Heart left ventricle (tissue), 16 donors: Measurements from ENCODE around the gene MRI1. TPM values are rescaled to one million over a fixed set of nuclear protein-coding genes. Genes with fewer than 3 reads are reported as not detected.

Source experiments
- ATAC-seq, 4 donors: fragments of 200-7000 bp; cut with Tn5 transposase; one replicate each; pipeline ENCODE4 v1.9.1; 2020 to 2022; ENCODE audit warnings: moderate library complexity in 4 of 4, mild to moderate bottlenecking in 3 of 4, moderate number of reproducible peaks in 1 of 4
- DNase-seq, 5 donors: peaks; one replicate each; pipeline ENCODE4 v3.0.0-alpha.2; 2020
- H3K27ac ChIP-seq, 12 donors: fragments of 200-600 bp; sonication (generic) in 4 of 12; one replicate each; pipeline versions ENCODE4 v1.5.0 to v1.8.0; 2016 to 2022; ENCODE audit warnings: mild to moderate bottlenecking in 2 of 12
- H3K27me3 ChIP-seq, 9 donors: fragments of 200-600 bp; sonication (generic) in 2 of 9; one replicate each; pipeline versions ENCODE4 v1.5.1 to v1.8.0; 2016 to 2022; ENCODE audit warnings: mild to moderate bottlenecking in 3 of 9
- H3K36me3 ChIP-seq, 9 donors: fragments of 200-600 bp; sonication (generic) in 2 of 9; one replicate each; pipeline versions ENCODE4 v1.5.0 to v1.8.0; 2018 to 2022; ENCODE audit warnings: mild to moderate bottlenecking in 2 of 9
- H3K4me1 ChIP-seq, 12 donors: fragments of 200-600 bp; sonication (generic) in 4 of 12; one replicate each; pipeline versions ENCODE4 v1.5.0 to v1.8.0; 2016 to 2022; ENCODE audit warnings: mild to moderate bottlenecking in 3 of 12
- H3K4me3 ChIP-seq, 12 donors: fragments of 200-600 bp; sonication (generic) in 4 of 12; one replicate each; pipeline versions ENCODE4 v1.5.0 to v1.8.0; 2017 to 2022; ENCODE audit warnings: mild to moderate bottlenecking in 9 of 12, moderate library complexity in 4 of 12
- H3K9me3 ChIP-seq, 12 donors: fragments of 200-600 bp; sonication (generic) in 4 of 12; one replicate each; pipeline versions ENCODE4 v1.5.0 to v1.8.0; 2016 to 2022; ENCODE audit warnings: mild to moderate bottlenecking in 1 of 12
- POLR2A ChIP-seq, 2 donors: fragments of 450-650 bp; IDR thresholded peaks; one replicate each; pipeline ENCODE4 v1.6.1; 2017; ENCODE audit warnings: antibody characterized with exemption in 2 of 2, mild to moderate bottlenecking in 2 of 2, moderate library complexity in 2 of 2
- WGBS, 4 donors: extraction: QIAGEN DNeasy Blood & Tissue Kit in 2 of 4; methylation state at CpG; one replicate each; pipeline versions ENCODE4 v1.1.5 to v1.1.7; 2013 to 2018; 5-methylcytosine and 5-hydroxymethylcytosine counted together
- intact Hi-C, 10 donors: fragments of 100-400 bp; cut with DNase I; formaldehyde crosslinking; loops; one replicate each; pipeline versions ENCODE4 v1.11.1 to v1.14.2; 2022
- polyA plus RNA-seq, 2 donors: library from polyadenylated mRNA; stranded (reverse); fragments of 200-250 nt; gene quantifications; one replicate each; pipeline ENCODE4 v1.2.3, GENCODE V29; 2013
- total RNA-seq, 9 donors: library from RNA; depleted of rRNA in 2 of 9; stranded (reverse); fragments of >200 nt in 2 of 9; fragmentation: NEBNext Ultra II Directional in 3 of 9; extraction: Animal tissue kit (Norgen Biotek cat#: 25700) in 3 of 9; gene quantifications; one replicate each; pipeline versions ENCODE4 v1.1.0 to v1.2.4, GENCODE V29; 2016 to 2023
- TF ChIP-seq, protein P1 (sequence below), 12 donors: fragments of 200-600 bp; sonication (generic) in 4 of 12; IDR thresholded peaks; one replicate each; pipeline versions ENCODE4 v1.5.0 to v1.8.0; 2018 to 2022; ENCODE audit warnings: antibody characterized with exemption in 12 of 12, mild to moderate bottlenecking in 5 of 12
- donor health status: ischemic (EF 13 %, LVEDD 7.1; RV severe dilation, severe dysfunction).
- donor health status: healthy with polysubstance abuse.
- donor health status: DM: no; HTN: yes; CAD: no.
- donor health status: DM: no; HTN: no; CAD: no.
- donor health status: ischemic (EF 25% LVEDD 6.9; RV normal size, moderate dysfunction).
- donor health status: ischemic (EF 25% LVEDD 5.7; RV mildly dilated, moderate dysfunction).
- donor health status: healthy.
- donor health status: DM: yes; HTN: yes; CAD: no.
- donor health status: ischemic (EF 35%, LVEDD 5.7; RV mildly dilated, moderate dysfunction).
- donor health status: nonischemic (EF 11% LVEDD 7.7; RV severe dilation, severe dysfunction).
- donor health status: DM: yes; HTN: yes; CAD: no.
- donor health status: PGD.
- donor health status: ischemic (EF 29% LVEDD 5.4; RV normal size, mild dysfunction).
- donor health status: nonischemic (EF 23%, LVEDD 6.1; RV moderate dilation, normal function).

Gene MRI1
- total and polyA plus RNA-seq, 11 donors = 9.0 to 36.9 (median 15.6) TPM

DNA sequence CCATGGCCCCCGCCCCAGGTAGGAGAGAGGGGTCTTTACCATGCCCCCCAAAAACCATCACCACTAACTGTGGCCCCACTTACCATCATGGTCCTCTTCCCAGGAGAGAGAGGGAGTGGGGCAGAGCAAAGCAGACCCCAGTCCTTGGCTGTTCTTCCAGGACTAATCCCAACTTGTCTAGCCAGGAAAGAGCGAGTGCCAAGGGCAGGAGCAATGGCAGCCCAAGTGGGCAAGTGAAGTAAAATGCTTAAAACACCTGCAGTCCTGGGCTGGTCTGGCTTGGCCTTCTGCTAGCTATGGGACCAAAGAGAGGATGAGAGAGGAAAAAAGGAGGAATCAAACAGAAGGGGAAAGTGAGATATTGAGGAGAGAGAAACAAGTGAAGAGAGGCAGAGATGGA is 48.8 kb downstream of the MRI1 start:
- WGBS, 4 donors = 93 to 100% (median 99%) methylated on average over 2 of the region's 2 CpGs

DNA sequence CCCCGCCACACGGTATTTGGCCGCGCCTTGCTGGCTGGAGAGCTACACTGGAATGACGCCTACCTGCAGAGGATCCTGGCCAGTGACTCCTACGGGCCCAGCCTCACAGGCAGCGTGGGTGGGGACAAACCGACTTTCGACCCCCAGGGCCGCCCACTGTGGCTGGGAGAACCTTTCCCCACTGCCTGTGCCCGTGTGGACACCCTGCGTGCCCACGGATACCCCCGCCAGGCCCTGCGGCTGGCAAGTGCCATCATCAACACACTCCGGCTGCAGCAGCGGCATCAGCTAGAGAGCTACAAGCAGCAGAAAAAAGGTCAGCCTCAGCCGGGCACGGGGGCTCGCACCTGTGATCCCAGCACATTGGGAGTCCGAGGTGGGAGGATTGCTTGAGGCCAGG is 50.2 kb downstream of the MRI1 start:
- Histone ChIP-seq H3K36me3 (peaks cover 0 to 49% (median 23%) of the 10 kb centered on the region in 9 donors), H3K27me3 (no peaks in the 10 kb centered on the region), H3K9me3 (no peaks in the 10 kb centered on the region), H3K4me1 (peaks cover 0 to 6% (median 0%) of the 10 kb centered on the region in 12 donors), H3K4me3 (no peak overlapping the region), H3K27ac (no peak overlapping the region)
- TF ChIP-seq, protein P1, sequence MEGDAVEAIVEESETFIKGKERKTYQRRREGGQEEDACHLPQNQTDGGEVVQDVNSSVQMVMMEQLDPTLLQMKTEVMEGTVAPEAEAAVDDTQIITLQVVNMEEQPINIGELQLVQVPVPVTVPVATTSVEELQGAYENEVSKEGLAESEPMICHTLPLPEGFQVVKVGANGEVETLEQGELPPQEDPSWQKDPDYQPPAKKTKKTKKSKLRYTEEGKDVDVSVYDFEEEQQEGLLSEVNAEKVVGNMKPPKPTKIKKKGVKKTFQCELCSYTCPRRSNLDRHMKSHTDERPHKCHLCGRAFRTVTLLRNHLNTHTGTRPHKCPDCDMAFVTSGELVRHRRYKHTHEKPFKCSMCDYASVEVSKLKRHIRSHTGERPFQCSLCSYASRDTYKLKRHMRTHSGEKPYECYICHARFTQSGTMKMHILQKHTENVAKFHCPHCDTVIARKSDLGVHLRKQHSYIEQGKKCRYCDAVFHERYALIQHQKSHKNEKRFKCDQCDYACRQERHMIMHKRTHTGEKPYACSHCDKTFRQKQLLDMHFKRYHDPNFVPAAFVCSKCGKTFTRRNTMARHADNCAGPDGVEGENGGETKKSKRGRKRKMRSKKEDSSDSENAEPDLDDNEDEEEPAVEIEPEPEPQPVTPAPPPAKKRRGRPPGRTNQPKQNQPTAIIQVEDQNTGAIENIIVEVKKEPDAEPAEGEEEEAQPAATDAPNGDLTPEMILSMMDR (IDR thresholded peaks at IDR 0.05) = no peak
- TF ChIP-seq POLR2A (IDR thresholded peaks at IDR 0.05) = no peak
- no peak for ATAC-seq
- 92 to 97% (median 94%) methylated on average over 13 to 21 of the region's 21 CpGs for WGBS, 4 donors
- intact Hi-C loops = no loop called here
- no peak for DNase-seq

More for the DNA sequence above, 48.8 kb downstream of the MRI1 start:
- Histone ChIP-seq H3K4me3 (no peak overlapping the region), H3K4me1 (peaks cover 0 to 6% (median 0%) of the 10 kb centered on the region in 12 donors), H3K9me3 (no peaks in the 10 kb centered on the region), H3K27ac (no peak overlapping the region), H3K36me3 (peaks cover 0 to 61% (median 32%) of the 10 kb centered on the region in 9 donors), H3K27me3 (no peaks in the 10 kb centered on the region)
- intact Hi-C loops = no loop called here
- ATAC-seq (no peak), DNase-seq (no peak)
- no peak for TF ChIP-seq POLR2A (IDR thresholded peaks at IDR 0.05)
- TF ChIP-seq, protein P1 (IDR thresholded peaks at IDR 0.05) = no peak

DNA sequence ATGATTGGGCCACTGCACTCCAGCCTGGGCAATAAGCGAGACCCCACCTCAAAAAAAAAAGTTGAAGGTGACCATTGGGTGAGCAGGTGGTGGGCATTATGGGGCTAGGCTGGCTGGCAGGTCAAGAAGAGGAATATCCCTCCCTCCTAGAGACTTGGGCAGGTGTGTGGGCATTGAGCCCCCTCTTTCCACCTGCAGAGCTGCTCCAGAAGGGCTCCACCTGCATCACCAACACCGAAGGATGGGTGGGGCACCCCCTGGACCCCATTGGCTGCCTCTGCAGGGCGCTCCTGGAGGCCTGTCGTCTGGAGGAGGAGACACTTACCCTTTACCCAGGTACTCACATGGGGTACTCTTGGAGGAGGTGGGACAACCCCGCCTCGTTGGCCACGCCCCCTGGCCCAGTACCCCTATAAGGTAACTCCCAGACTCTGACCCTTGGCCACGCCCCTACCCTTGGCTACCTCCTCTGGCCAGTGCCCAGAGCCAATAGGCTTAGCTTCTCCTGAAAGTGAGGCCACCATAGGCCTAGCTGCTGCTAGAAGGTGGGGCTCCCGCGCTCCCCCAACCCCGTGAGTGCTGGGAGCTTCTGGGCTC is 52.8 kb downstream of the MRI1 start:
- DNase-seq = peak in 2 of 5 donors; percentile 21 to 41
- WGBS, 4 donors = 56 to 83% (median 69%) methylated on average over 3 to 11 of the region's 11 CpGs
- H3K27ac ChIP-seq = no peak overlapping the region
- H3K27me3 ChIP-seq = no peaks in the 10 kb centered on the region
- ATAC-seq = peak in 3 of 4 donors; percentile 12 to 50 (median 42)
- H3K9me3 ChIP-seq = no peaks in the 10 kb centered on the region
- H3K36me3 ChIP-seq = peaks cover 0 to 42% (median 14%) of the 10 kb centered on the region in 9 donors
- H3K4me3 ChIP-seq = peak overlapping the region in 1 of 12 donors; percentile 12
- H3K4me1 ChIP-seq = peaks cover 0 to 8% (median 0%) of the 10 kb centered on the region in 12 donors
- intact Hi-C loops = no loop called here
- no peak for TF ChIP-seq POLR2A (IDR thresholded peaks at IDR 0.05)

DNA sequence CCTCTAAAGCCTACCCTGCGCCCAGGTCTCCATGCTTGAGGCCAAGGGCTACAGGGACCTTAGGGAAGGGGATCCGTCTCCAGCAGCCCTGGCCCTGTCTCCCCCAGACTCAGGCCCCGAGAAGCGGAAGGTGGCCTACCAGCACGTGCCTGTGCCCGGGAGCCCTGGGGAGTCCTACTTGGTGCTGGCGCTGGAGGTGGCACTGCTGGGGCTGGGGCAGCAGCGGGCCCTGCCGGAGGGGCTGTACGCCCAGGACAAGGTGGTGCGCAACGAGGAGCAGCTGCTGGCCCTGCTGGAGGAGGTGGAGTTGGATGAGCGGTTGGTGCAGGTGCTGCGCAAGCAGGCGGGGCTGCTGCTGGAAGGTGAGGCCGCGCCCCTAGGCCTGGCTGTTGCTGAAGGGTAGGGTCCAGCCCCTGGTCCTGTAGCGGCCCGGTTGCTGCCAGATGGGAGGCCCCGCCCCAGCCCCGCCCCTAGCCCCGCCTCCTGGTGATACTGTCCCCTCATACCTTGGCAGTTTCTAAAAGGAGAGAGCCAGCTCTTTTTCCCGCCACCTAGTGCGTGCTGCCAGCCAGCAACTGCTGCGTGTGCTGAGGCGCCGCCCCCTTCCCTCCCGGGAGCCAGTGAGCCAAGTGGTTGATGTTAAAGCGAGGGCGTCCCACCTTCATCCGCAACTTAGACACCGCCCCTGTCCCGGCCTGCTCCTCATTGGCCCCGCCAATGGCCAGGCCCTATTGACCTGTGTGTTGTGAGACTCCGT is 53.5 kb downstream of the MRI1 start:
- no peaks in the 10 kb centered on the region for H3K9me3 ChIP-seq
- WGBS, 4 donors = 40 to 68% (median 56%) methylated on average over 13 to 35 of the region's 35 CpGs
- TF ChIP-seq, protein P1 (IDR thresholded peaks at IDR 0.05) = no peak
- TF ChIP-seq POLR2A (IDR thresholded peaks at IDR 0.05) = no peak
- no peak overlapping the region for H3K27ac ChIP-seq
- H3K4me3 ChIP-seq = peak overlapping the region in 5 of 12 donors; percentile 8 to 29 (median 12)
- ATAC-seq (peak in 3 of 4 donors; percentile 16 to 68 (median 40)), DNase-seq (peak in 3 of 5 donors; percentile 39 to 56 (median 55))
- H3K27me3 ChIP-seq = no peaks in the 10 kb centered on the region
- H3K36me3 ChIP-seq = peaks cover 0 to 37% (median 11%) of the 10 kb centered on the region in 9 donors
- H3K4me1 ChIP-seq = peaks cover 0 to 11% (median 2%) of the 10 kb centered on the region in 12 donors
- intact Hi-C loops = no loop called here
